ENCODE data around the gene CAMK2N1. TPM values are rescaled to one million over a fixed set of nuclear protein-coding genes. Genes with fewer than 3 reads are reported as not detected.

The CAMK2N1 gene
- total and polyA plus RNA-seq, 2 of the 13 experiments (the other 11 are each of a cell fraction or from before 2014, with no cell fraction given): 38.0 to 38.6 TPM

- peak; percentile 43; the same call in 1 of the 2 replicates for TF ChIP-seq ZNF740 (CRISPR knock-in tag; IDR thresholded peaks at IDR 0.05)
- TF ChIP-seq ZNF790 (CRISPR knock-in tag; IDR thresholded peaks at IDR 0.05; ENCODE audit: borderline replicate concordance): no peak
- TF ChIP-seq HOXD1 (CRISPR knock-in tag; IDR thresholded peaks at IDR 0.05): no peak
- TF ChIP-seq ZNF143 (CRISPR knock-in tag; IDR thresholded peaks at IDR 0.05): no peak
- TF ChIP-seq PATZ1 (CRISPR knock-in tag; IDR thresholded peaks at IDR 0.05): peak; percentile 84
- 0 out of 2 replicates have a peak, but pooled peaks have one; percentile 23 for TF ChIP-seq FOXP4 (CRISPR knock-in tag; IDR thresholded peaks at IDR 0.05)
- TF ChIP-seq TFAP4 (IDR thresholded peaks at IDR 0.05; ENCODE audit: borderline replicate concordance, low read depth): peak; percentile 43; the same call in 1 of the 2 replicates
- no peak for TF ChIP-seq ZNF382 (CRISPR knock-in tag; IDR thresholded peaks at IDR 0.05; ENCODE audit: borderline replicate concordance)
- TF ChIP-seq FOXO1 (CRISPR knock-in tag; IDR thresholded peaks at IDR 0.05): no peak
- TF ChIP-seq HNF4G (IDR thresholded peaks at IDR 0.05; ENCODE audit: borderline replicate concordance, low read depth, low read length): peak; percentile 69
- TF ChIP-seq HNF4G (CRISPR knock-in tag; IDR thresholded peaks at IDR 0.05; ENCODE audit: borderline replicate concordance, low read depth): no peak
- no peak for TF ChIP-seq ZMAT5 (CRISPR knock-in tag; IDR thresholded peaks at IDR 0.05; ENCODE audit: borderline replicate concordance, low read depth)
- TF ChIP-seq ZFP82 (CRISPR knock-in tag; IDR thresholded peaks at IDR 0.05; ENCODE audit: borderline replicate concordance): no peak
- 0 out of 4 replicates have a peak, but pooled peaks of 1 of the 2 experiments have one; percentile 11 for TF ChIP-seq MAFK (conservative IDR thresholded peaks at IDR 0.05 in 1 of 2, IDR thresholded peaks at IDR 0.05 in 1 of 2; ENCODE audit: low read length in 2 of 2)
- TF ChIP-seq FOXA3 (CRISPR knock-in tag; IDR thresholded peaks at IDR 0.05): no peak
- no peak for TF ChIP-seq ZSCAN25 (CRISPR knock-in tag; IDR thresholded peaks at IDR 0.05)
These were observed 11.6 kb downstream of the CAMK2N1 start (continued) for GRCh38 chr1:20474333-20474975.
